Ovary (tissue), 9 donors: ENCODE measurements around the gene GALNTL6. TPM values are rescaled to one million over a fixed set of nuclear protein-coding genes. Genes with fewer than 3 reads are reported as not detected.

ENCODE experiments used
- DNase-seq, 5 donors: peaks; one replicate each; pipeline ENCODE4 v3.0.0-alpha.2; 2019 to 2020
- H3K27ac ChIP-seq, 2 donors: fragments of 200-600 bp; one replicate each; pipeline versions ENCODE4 v1.5.1 to v1.8.0; 2019 to 2022
- H3K27me3 ChIP-seq: fragments of 200-600 bp; one replicate; pipeline ENCODE4 v1.8.0; 2022
- H3K36me3 ChIP-seq: fragments of 200-600 bp; sonication (generic); one replicate; pipeline ENCODE4 v1.5.1; 2019
- H3K4me1 ChIP-seq: one replicate; pipeline ENCODE4 v1.8.1; 2013; ENCODE audit warnings: mild to moderate bottlenecking, moderate library complexity; ENCODE audit not compliant: insufficient read depth
- H3K4me3 ChIP-seq: fragments of 200-600 bp; sonication (generic); one replicate; pipeline ENCODE4 v1.5.1; 2017
- H3K9me3 ChIP-seq, 2 donors: fragments of 200-600 bp in 1 of 2; sonication (generic) in 1 of 2; one replicate each; pipeline versions ENCODE4 v1.5.1 to v1.8.1; 2013 to 2019; ENCODE audit warnings: mild to moderate bottlenecking in 1 of 2, moderate library complexity in 1 of 2
- EP300 ChIP-seq: sonication (generic); formaldehyde crosslinking; IDR thresholded peaks from one replicate; pipeline ENCODE4 v1.6.1; 2017; ENCODE audit warnings: antibody characterized with exemption
- POLR2A ChIP-seq: fragments of 450-650 bp; IDR thresholded peaks from one replicate; pipeline ENCODE4 v1.6.1; 2017; ENCODE audit warnings: antibody characterized with exemption, mild to moderate bottlenecking, moderate library complexity
- WGBS, 3 donors: extraction: QIAGEN DNeasy Blood & Tissue Kit in 1 of 3; methylation state at CpG; one replicate each; pipeline versions ENCODE4 v1.1.5 to v1.1.7; 2013 to 2017; 5-methylcytosine and 5-hydroxymethylcytosine counted together
- intact Hi-C, 4 donors: fragments of 100-400 bp; cut with DNase I; formaldehyde crosslinking; loops; one replicate each; pipeline versions ENCODE4 v1.11.0 to v1.15.1; 2022 to 2023
- polyA plus RNA-seq, 2 donors: library from polyadenylated mRNA; stranded (reverse); fragments of 200-250 nt in 1 of 2; fragments of 350-450 nt in 1 of 2; fragmentation: Illumina TruSeq in 1 of 2; extraction: RNeasy Lipid Tissue Mini Kit (QIAGEN cat#74804) in 1 of 2; gene quantifications; one replicate each; pipeline ENCODE4 v1.2.3, GENCODE V29; 2013 to 2014
- total RNA-seq, 7 donors: library from RNA; depleted of rRNA in 2 of 7; stranded (reverse); fragments of >200 nt in 2 of 7; fragmentation: NEBNext Ultra II Directional in 3 of 7; extraction: Animal tissue kit (Norgen Biotek cat#: 25700) in 3 of 7; gene quantifications; one replicate each; pipeline versions ENCODE4 v1.1.0 to v1.2.4, GENCODE V29; 2016 to 2023
- TF ChIP-seq, protein P1 (sequence below), 3 donors: fragments of 450-650 bp in 2 of 3; fragments of 200-600 bp in 1 of 3; IDR thresholded peaks; one replicate each; pipeline versions ENCODE4 v1.5.1 to v1.8.0; 2016 to 2022; ENCODE audit warnings: antibody characterized with exemption in 3 of 3, mild to moderate bottlenecking in 1 of 3
- donor health status: DM: no; HTN: no; CAD: no; lungs with moderate emphysema.
- donor health status: DM: no; HTN: no; CAD: no.
- donor health status: Bipolar disorder and iron deficiency.
- donor health status: DM: yes; HTN: yes; CAD: no.
- donor health status: DM: no; HTN: no; CAD: no.
- donor health status: DM: yes; HTN: yes; CAD: no.

Gene GALNTL6
- total and polyA plus RNA-seq, 9 donors, result 0.11 to 1.8 TPM; not detected in 7

DNA sequence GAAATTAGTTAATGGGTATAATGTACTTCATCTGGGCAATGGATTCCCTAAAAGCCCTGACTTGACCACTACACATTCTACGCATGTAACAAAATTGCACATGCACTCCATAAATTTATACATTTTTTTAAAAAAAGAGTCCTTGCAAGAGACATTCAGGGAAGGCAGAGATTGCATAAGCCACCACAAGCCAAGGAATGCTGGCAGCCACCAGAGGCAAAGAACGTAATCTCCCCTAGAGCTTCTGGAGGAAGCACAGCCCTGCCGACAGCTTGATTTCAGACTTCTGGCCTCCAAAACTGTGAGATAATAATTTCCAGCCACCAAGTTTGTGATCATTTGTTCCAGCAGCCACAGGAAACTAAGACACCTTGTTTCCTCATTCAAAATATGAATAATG lies 1169.8 kb downstream of the GALNTL6 start:
- no peaks in the 10 kb centered on the region for H3K9me3 ChIP-seq
- H3K27ac ChIP-seq, result no peak overlapping the region
- no peak for TF ChIP-seq POLR2A
- TF ChIP-seq, protein P1, sequence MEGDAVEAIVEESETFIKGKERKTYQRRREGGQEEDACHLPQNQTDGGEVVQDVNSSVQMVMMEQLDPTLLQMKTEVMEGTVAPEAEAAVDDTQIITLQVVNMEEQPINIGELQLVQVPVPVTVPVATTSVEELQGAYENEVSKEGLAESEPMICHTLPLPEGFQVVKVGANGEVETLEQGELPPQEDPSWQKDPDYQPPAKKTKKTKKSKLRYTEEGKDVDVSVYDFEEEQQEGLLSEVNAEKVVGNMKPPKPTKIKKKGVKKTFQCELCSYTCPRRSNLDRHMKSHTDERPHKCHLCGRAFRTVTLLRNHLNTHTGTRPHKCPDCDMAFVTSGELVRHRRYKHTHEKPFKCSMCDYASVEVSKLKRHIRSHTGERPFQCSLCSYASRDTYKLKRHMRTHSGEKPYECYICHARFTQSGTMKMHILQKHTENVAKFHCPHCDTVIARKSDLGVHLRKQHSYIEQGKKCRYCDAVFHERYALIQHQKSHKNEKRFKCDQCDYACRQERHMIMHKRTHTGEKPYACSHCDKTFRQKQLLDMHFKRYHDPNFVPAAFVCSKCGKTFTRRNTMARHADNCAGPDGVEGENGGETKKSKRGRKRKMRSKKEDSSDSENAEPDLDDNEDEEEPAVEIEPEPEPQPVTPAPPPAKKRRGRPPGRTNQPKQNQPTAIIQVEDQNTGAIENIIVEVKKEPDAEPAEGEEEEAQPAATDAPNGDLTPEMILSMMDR (IDR thresholded peaks at IDR 0.05), result no peak
- no peaks in the 10 kb centered on the region for H3K36me3 ChIP-seq
- DNase-seq, result no peak
- WGBS, 3 donors, result 80 to 93% (median 80%) methylated on average over 3 of the region's 3 CpGs
- no peak overlapping the region for H3K4me3 ChIP-seq
- H3K27me3 ChIP-seq, result no peaks in the 10 kb centered on the region
- H3K4me1 ChIP-seq, result no peaks in the 10 kb centered on the region
- intact Hi-C loops, result no loop called here

DNA sequence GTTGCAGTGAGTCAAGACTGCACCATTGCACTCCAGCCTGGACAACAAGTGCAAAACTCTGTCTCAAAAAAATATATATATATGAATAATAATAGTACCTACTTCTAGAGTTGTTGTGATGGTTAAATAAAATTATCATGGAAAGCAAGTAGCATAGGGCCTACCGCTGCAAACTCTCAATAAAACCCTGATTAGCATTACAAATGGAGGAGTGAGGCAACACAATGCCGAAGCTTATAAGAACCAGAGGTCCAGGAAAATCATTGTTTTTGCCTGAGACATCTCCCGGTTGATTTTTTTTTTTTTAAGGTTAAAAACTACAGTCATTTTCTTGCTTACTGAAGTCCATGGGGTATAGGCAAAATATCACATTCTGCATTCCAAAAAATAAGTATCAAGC lies 1170.4 kb downstream of the GALNTL6 start:
- no peaks in the 10 kb centered on the region for H3K36me3 ChIP-seq
- no peak overlapping the region for H3K27ac ChIP-seq
- TF ChIP-seq, protein P1 (IDR thresholded peaks at IDR 0.05), result no peak
- TF ChIP-seq POLR2A (no peak), EP300 (no peak)
- H3K4me3 ChIP-seq, result no peak overlapping the region
- no peak for DNase-seq
- no peaks in the 10 kb centered on the region for H3K27me3 ChIP-seq
- H3K9me3 ChIP-seq, result no peaks in the 10 kb centered on the region
- WGBS, 3 donors, result 84 to 85% (median 85%) methylated on average over 3 of the region's 3 CpGs
- intact Hi-C loops, result no loop called here
- no peaks in the 10 kb centered on the region for H3K4me1 ChIP-seq

DNA sequence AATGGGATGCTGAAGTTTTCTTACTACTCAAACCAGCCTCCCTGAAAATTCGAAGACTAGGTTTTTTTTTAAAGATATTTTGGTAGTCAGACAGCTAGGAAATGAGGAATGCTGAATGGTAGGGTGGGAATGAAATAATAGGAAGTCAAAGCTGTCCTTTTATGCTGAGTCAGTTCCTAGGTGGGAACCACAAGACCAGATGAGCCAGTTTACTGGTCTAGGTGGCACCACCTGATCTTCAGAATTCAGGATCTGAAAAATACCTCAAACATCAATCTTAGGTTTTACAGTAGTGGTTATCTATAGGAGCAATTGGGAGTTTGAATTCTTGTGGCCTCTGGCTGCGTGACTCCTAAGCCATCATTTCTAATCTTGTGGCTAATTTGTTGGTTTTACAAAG lies 1172.3 kb downstream of the GALNTL6 start:
- Histone ChIP-seq H3K4me1 (no peaks in the 10 kb centered on the region), H3K4me3 (no peak overlapping the region), H3K9me3 (no peaks in the 10 kb centered on the region), H3K27ac (no peak overlapping the region), H3K27me3 (no peaks in the 10 kb centered on the region), H3K36me3 (no peaks in the 10 kb centered on the region)
- no peak for DNase-seq
- TF ChIP-seq, protein P1 (IDR thresholded peaks at IDR 0.05), result no peak
- TF ChIP-seq EP300 (no peak), POLR2A (no peak)
- intact Hi-C loops, result no loop called here
- WGBS, 3 donors, result 55 to 66% (median 64%) methylated on average over 2 of the region's 2 CpGs

DNA sequence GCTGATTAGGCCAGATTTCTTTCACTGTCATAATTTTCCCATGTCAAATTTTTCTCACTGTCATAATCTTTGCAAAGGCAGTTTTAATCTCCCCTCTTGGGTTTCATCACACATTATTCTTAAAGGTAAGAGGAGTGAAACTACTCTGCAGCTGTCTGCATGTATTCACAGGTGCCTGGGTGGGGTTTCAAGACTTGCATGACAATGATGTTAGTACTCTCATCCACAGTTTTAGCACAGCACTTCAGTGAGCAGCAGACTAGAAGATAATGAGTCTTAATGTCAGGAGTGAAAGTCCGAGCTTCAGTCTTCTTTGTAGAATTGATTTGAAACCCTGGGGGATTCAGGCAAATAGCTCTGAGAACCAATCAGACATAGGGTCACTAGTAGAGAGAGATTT lies 1172.9 kb downstream of the GALNTL6 start:
- H3K4me3 ChIP-seq, result no peak overlapping the region
- TF ChIP-seq EP300 (no peak), POLR2A (no peak)
- TF ChIP-seq, protein P1 (IDR thresholded peaks at IDR 0.05), result no peak
- no peaks in the 10 kb centered on the region for H3K36me3 ChIP-seq
- DNase-seq, result no peak
- 81 to 85% (median 84%) methylated on average over 1 of the region's 1 CpG for WGBS, 3 donors
- no peak overlapping the region for H3K27ac ChIP-seq
- intact Hi-C loops, result no loop called here
- H3K4me1 ChIP-seq, result no peaks in the 10 kb centered on the region
- H3K9me3 ChIP-seq, result no peaks in the 10 kb centered on the region
- no peaks in the 10 kb centered on the region for H3K27me3 ChIP-seq
